Kasumi-1 (cell line): ENCODE measurements around the gene ATG4C.

ENCODE experiments used
- DNase-seq, 2 experiments: peaks; one replicate each; lab custom pipeline; 2025; lab: John Stamatoyannopoulos, UW

ATG4C gene

GRCh38 chr1:62841587-62842169 is 57.7 kb downstream of the ATG4C start:
- DNase-seq, result peak; percentile 68 to 75

GRCh38 chr1:62844030-62844429 is 60.1 kb downstream of the ATG4C start:
- DNase-seq, result no peak

GRCh38 chr1:62849031-62849430 is 65.1 kb downstream of the ATG4C start:
- peak in 1 of 2 experiments; percentile 3 for DNase-seq

GRCh38 chr1:62852253-62852652 is 68.3 kb downstream of the ATG4C start:
- DNase-seq, result no peak

GRCh38 chr1:62856960-62857359 is 73.0 kb downstream of the ATG4C start:
- no peak for DNase-seq

GRCh38 chr1:62869217-62869754 is 85.4 kb downstream of the ATG4C start:
- no peak for DNase-seq

- DNase-seq, result no peak
These were observed 86.2 kb downstream of the ATG4C start for GRCh38 chr1:62870148-62870547.

- no peak for DNase-seq
These were observed 91.7 kb downstream of the ATG4C start for GRCh38 chr1:62875676-62876075.

- DNase-seq, result no peak
These were observed 92.6 kb downstream of the ATG4C start for GRCh38 chr1:62876535-62876934.

DNA sequence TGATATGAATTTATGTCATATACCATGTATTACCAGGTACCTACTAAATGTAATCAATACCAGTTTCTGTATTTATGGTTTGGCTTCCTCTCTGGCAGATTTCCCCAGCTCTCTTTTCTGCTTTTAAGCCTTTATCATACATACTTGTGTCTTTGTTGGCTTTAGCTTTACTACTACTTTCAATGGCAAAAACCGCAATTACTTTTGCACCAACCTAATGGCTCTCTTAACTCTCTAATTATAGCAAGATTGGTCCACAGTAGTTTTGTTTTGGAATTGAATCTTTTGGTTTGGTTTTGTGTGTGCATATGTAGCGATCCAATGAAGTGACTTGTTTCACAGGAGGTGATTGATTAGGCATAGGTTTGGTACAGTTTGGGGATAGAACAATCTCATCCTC is 93.6 kb downstream of the ATG4C start:
- DNase-seq, result no peak

DNA sequence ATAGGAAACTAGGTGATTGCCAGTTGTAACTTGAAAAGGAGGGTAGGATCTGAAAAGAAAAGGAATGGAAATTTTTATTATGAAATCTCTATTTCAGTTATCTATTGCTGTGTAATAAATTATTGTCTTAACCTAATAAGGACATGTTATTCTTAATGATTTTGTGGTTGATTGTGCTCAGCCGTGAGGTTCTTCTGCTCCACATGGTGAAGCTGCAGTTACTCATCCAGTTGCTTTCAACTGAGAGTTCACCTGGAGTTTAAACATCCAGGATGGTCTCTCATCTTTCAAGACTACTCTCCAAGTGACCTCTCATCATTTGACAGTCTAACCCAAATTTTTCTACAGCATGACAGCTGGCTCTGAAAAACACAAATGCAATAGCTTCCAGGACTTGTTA is 96.0 kb downstream of the ATG4C start:
- no peak for DNase-seq

DNA sequence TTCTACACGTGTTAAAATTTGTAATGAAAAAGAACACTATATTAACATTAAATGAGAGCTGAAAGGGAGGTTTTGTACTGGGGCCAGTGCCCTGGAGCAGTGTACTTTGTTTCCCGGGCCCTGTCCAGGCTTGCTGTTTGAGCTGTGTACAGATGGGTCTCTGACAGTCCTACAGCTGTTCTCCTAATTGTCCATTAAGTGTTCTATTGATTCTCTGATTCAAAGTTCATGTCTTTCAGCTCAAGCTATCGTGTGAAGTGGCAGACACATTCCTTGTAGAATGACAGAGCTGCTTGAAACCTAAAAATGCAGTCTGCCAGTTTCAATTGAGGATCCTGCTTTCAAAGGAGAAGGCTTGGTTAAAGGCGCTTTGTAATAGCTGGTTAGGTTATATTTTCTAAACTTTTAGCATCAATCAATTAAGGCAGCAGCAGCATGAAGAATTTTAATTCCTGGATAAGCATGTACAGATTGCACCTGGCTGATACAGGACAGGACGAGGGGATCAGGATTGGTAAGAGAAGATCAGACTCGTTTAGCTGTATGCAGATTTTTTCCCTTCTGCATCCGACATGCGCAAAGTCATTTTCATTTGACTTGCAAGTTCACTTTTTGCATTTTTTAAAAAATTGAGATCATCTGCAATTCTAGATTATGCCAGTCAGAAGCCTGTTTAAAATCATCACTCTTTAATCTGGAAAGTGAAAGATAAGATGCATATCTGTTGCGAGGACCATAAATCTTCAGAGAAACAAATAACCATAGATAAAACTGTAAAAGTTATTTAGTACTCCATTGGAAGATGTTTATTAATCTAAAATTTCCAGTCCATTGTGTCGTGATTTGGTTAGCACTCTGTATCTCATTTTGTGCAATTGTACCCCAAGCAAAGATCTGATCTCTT is 98.5 kb downstream of the ATG4C start:
- DNase-seq, result no peak

- DNase-seq, result no peak
These were observed 100.3 kb downstream of the ATG4C start for GRCh38 chr1:62884156-62884740.

DNA sequence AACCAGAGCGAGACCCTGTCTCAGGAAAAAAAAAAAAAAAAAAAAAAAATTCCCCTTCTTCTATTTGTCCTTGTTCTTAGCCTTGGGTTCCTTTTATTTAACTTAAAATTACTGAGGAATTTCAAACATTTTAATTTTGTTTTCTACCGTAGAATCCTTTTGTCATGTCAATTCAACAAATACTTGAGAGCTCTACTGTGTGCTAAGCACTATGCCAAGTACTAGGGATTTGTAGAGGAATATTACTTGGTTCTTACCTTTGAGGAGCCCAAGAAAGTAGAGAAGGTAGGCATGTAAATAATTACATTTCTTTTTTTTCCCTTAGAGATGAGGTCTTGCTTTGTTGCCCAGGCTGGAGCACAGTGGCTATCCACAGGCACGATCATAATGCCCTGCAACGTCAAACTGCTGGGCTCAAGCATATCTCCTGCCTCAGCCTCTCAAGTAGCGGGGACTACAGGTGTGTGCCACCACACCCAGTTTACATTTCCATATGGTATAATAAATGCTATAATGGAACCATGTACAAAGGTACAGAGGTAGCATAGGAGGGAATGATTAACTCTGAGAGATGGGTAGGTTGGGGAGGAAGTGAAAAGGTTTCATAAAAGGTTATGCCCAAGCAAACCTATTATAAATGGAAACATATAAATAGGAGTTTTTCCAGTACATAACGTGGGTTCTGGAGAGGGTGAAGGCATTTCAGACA is 104.0 kb downstream of the ATG4C start:
- DNase-seq, result no peak

DNA sequence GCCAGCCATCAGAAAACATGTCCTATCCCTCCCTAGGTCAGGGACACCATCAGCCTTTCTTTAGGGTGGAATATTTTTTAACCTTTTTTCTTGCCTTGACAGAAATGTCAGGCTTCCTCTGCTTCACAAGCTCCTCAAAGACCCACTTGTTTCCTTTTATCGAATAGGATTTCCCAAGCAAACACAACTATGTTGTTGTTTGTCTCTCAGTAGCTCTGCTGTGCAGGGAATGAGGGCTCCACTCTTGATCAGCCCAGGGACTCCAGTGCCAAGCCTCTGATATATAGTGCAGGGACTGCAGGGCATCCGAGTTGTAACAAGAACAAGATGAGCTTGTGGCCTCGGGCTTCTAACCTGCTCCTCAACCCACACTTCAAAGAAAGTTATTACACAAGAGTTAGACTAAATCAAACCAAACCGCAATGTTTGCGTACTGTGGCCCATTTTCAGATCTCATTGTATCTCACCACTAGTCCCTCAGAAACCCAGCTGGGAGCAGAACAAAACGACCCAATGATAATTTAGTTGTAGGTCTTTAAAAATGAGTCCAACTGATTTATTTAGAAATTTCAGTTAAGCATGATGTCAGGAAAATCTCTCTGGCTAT is 108.1 kb downstream of the ATG4C start:
- DNase-seq, result no peak

GRCh38 chr1:62897788-62898187 is 113.9 kb downstream of the ATG4C start:
- no peak for DNase-seq

DNA sequence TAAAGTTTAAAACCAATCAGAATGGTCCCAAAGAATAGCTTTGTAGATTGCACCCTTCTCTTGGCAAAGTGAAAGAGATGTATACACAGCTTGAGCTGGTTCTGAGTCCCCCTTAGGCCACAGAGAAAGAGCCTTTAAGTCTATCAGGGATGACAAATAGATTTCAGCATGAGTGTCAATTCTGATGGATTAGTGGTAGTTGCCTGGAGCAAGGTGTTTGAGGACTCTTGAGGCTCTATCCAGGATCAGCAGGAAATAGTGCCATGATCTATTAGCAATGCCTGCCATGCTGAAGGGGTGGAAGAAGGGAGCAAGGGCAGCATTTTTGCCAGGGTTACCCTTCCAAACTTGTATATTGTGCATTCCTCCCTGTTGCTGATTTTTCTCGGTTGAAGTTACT is 116.6 kb downstream of the ATG4C start:
- DNase-seq, result no peak

GRCh38 chr1:62901650-62902049 is 117.7 kb downstream of the ATG4C start:
- no peak for DNase-seq

DNA sequence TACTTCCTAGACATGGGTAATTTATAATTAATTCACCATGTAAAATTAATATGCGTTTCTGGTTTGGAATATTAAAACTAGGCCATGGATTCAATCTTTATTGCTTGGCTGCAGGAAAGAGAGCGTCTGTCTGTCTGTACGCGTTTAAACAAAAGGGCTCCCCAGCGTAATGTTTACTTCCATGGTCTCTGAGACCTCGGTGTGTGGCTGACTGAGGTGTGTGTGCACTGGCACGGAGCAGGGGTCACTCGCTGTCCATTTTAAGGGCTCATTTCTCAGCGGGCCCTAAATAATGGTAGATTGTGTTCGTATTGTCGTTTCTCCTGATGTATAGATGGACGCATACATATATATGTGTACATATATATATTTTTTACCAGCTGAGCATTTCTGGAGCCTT is 119.6 kb downstream of the ATG4C start:
- DNase-seq, result no peak

DNA sequence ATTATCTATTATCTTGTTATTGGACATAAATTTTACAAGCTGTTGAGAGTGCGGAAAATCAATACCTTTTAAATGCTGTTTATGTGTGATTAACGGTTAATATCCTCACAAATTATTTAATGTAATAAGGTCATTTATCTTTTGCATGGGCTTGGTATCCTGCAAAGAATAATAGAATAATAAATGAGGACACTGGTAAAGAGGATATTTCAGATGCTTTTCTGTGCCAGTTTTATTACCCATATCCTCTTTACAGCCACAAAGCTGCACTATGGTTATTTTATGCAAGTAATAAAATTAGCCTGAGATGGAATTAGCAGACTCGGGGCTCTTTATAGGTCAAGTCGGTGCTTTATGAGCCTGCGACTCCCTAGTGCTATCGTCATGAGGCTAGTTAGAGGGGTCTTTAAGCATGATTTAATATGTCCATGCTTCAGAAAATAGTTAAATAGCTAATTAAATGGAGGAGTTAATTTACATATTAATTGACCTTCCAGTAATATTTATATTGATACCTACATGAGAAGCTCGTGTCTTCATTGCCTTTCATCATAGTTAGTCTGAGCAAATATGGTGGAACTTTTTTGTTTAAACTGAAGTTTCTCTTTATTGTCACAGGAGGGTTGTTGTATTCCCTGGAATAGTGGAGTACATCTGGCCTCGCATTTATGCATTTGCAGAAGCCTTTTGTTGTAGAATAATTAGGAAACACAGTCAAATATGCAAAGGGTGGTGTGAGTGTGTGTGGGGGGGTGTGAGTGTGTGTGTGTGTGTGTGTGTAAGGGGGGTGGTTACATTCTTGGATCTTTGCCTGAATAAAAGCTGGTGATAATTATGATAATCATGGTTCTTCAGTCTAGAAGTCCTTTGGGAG is 120.3 kb downstream of the ATG4C start:
- DNase-seq, result no peak

- no peak for DNase-seq
These were observed 120.9 kb downstream of the ATG4C start for GRCh38 chr1:62904856-62905225.
